BLaER1 treated with 17β-estradiol and CSF1 and Interleukin-3, amounts not matched to agents 10 nM and 100 nM (cell line): ENCODE measurements around the gene ADGRD2.

Experiments used
- H3K27ac ChIP-seq, 11 experiments: shearing (Covaris generic); formaldehyde crosslinking; 2 replicates each; pipeline ENCODE4 v1.8.1; 2022
- H3K27me3 ChIP-seq, 11 experiments: shearing (Covaris generic); formaldehyde crosslinking; 2 replicates each; pipeline ENCODE4 v1.8.1; 2022
- H3K36me3 ChIP-seq, 11 experiments: shearing (Covaris generic); formaldehyde crosslinking; 2 replicates each; pipeline ENCODE4 v1.8.1; 2022
- H3K4me1 ChIP-seq, 10 experiments: shearing (Covaris generic); formaldehyde crosslinking; 2 replicates each; pipeline ENCODE4 v1.8.1; 2022
- H3K4me2 ChIP-seq, 11 experiments: shearing (Covaris generic); formaldehyde crosslinking; 2 replicates each; pipeline ENCODE4 v1.8.1; 2022
- H3K4me3 ChIP-seq, 10 experiments: shearing (Covaris generic); formaldehyde crosslinking; 2 replicates each; pipeline ENCODE4 v1.8.1; 2022
- H3K9ac ChIP-seq, 11 experiments: shearing (Covaris generic); formaldehyde crosslinking; 2 replicates each; pipeline ENCODE4 v1.8.1; 2022
- H3K9me3 ChIP-seq, 11 experiments: shearing (Covaris generic); formaldehyde crosslinking; replicated peaks in 1 of 11; 2 replicates each; pipeline ENCODE4 v1.8.1; 2022
- H4K20me1 ChIP-seq, 11 experiments: shearing (Covaris generic); formaldehyde crosslinking; 2 replicates each; pipeline ENCODE4 v1.8.1; 2022
- Cebpa-rat ChIP-seq, 11 experiments: shearing (Covaris generic); IDR thresholded peaks; 2 replicates each; pipeline ENCODE4 v1.8.1; 2022

ADGRD2 gene

DNA sequence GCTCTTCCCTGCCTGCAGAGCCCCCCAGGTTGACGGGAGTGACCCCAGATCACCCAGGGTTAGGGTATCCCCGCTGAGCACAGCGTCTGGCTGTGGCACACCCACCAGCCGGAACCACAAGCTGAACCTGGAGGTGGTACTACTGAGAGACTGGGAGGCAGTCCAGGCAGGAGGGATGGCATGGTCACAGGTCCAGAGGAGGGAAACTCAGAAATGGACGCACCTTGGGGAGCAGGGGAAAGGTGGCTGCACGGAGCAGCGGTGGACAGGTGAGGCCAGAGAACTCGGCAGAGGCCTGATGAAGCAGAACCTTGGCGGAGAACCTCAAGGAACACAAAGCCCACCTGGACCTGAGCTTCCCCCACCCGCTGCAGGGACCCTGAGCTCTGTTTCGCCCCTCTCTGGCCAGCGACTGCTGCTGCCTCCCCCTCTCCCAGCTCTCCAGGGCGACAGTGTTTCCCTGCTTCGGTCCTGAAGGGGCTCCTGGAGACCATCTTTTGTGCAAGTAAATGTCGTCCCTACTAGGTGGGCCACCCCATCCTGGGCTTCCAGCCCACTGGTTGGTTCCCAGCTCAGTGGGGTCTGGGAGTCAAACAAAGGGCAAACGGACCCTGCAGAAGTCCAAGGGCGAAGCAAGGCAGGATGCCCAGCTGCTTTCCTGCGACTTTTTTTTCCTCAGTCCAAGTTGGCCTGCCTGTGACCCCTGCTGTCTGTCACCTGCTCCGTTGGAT lies 845 bp downstream of the ADGRD2 start:
- Histone ChIP-seq H3K27ac (no peak overlapping the region), H3K4me3 (no peak overlapping the region), H4K20me1 (no peaks in the 10 kb centered on the region; a peak in 1 of 22 replicates), H3K36me3 (no peaks in the 10 kb centered on the region), H3K27me3 (peaks cover 0 to 8% (median 0%) of the 10 kb centered on the region in 11 experiments; a peak in 1 of 22 replicates), H3K4me2 (no peak overlapping the region), H3K4me1 (no peaks in the 10 kb centered on the region), H3K9me3 (no peaks in the 10 kb centered on the region), H3K9ac (no peak overlapping the region)
- no peak for TF ChIP-seq Cebpa-rat (IDR thresholded peaks at IDR 0.05)

DNA sequence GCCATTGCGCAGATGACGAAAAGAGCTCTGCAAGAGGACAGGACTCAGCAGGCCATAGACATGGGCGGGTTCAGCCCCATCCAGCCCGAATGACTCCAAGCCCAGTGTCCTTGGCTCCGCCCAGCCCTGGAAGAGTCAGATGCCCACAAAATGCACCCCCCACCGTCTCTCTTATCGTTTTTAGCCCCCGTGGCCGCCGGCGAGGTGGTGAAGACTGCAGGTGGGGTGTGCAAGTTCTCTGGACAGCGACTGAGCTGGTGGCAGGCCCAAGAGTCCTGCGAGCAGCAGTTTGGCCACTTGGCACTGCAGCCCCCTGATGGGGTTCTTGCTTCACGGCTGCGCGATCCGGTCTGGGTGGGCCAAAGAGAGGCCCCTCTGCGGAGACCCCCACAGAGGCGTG lies 2.1 kb downstream of the ADGRD2 start:
- Histone ChIP-seq H3K9ac (no peak overlapping the region), H3K4me3 (no peak overlapping the region), H3K27ac (no peak overlapping the region), H3K4me2 (no peak overlapping the region), H3K27me3 (peaks cover 0 to 8% (median 0%) of the 10 kb centered on the region in 11 experiments; a peak in 1 of 22 replicates), H3K9me3 (no peaks in the 10 kb centered on the region), H4K20me1 (no peaks in the 10 kb centered on the region; a peak in 1 of 22 replicates), H3K36me3 (no peaks in the 10 kb centered on the region), H3K4me1 (no peaks in the 10 kb centered on the region)
- TF ChIP-seq Cebpa-rat (IDR thresholded peaks at IDR 0.05), result no peak

DNA sequence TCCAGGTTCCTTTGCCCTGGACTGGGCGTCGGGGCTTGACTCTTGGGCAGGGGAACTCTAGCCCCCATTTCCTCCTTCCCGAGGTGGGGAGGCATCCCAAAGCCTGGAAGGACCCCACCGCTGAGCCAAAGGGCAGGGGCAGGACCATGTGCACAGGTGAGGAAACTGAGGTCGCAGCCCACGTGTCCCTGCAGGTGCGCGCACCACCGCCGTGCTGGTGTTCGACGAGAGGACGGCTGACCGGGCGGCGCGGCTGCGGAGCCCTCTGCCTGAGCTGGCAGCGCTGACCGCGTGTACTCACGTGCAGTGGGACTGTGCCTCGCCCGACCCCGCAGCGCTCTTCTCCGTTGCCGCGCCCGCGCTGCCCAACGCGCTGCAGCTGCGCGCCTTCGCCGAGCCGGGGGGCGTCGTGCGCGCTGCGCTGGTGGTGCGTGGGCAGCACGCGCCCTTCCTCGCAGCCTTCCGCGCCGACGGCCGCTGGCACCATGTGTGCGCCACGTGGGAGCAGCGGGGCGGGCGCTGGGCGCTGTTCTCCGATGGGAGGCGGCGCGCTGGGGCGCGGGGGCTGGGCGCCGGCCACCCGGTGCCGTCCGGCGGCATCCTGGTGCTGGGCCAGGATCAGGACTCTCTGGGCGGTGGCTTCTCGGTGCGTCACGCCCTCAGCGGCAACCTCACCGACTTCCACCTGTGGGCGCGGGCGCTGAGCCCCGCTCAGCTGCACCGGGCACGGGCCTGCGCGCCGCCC lies 2.8 kb downstream of the ADGRD2 start:
- H3K27me3 ChIP-seq, result peaks cover 0 to 8% (median 0%) of the 10 kb centered on the region in 11 experiments; a peak in 1 of 22 replicates
- no peak overlapping the region for H3K27ac ChIP-seq
- H4K20me1 ChIP-seq, result no peaks in the 10 kb centered on the region; a peak in 1 of 22 replicates
- no peak overlapping the region for H3K4me2 ChIP-seq
- no peaks in the 10 kb centered on the region for H3K4me1 ChIP-seq
- no peaks in the 10 kb centered on the region for H3K36me3 ChIP-seq
- no peak for TF ChIP-seq Cebpa-rat (IDR thresholded peaks at IDR 0.05)
- H3K9me3 ChIP-seq, result no peaks in the 10 kb centered on the region
- no peak overlapping the region for H3K4me3 ChIP-seq
- H3K9ac ChIP-seq, result no peak overlapping the region

DNA sequence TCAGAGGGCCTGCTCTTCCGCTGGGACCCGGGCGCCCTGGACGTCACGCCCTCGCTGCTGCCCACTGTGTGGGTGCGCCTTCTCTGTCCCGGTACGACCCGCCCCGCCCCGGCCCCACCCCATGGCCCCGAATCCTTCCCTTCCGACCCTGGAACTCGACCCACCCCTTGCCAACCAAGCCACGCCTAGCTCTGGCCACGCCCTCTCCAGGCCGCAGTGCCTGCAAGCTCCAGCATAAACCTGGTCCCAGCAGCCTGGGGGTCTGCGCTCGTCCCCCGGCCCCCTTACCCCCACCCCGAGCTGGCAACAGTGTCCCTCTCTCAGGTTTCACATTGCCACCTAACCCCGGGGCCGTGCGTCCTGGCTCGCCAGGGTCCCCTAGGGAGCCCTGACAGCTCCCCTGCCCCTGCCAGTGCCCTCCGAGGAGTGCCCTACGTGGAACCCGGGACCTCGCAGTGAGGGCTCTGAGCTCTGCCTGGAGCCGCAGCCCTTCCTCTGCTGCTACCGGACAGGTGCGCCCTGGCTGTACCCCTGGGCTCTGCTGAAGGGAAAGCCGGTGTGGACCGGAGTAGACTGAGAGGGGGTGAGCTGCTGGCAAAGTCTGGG lies 3.4 kb downstream of the ADGRD2 start:
- Histone ChIP-seq H3K4me3 (no peak overlapping the region), H3K27ac (no peak overlapping the region), H3K9me3 (no peaks in the 10 kb centered on the region), H3K9ac (no peak overlapping the region), H3K4me1 (no peaks in the 10 kb centered on the region), H3K36me3 (no peaks in the 10 kb centered on the region), H4K20me1 (no peaks in the 10 kb centered on the region; a peak in 1 of 22 replicates), H3K27me3 (peaks cover 0 to 8% (median 0%) of the 10 kb centered on the region in 11 experiments; a peak in 1 of 22 replicates), H3K4me2 (no peak overlapping the region)
- TF ChIP-seq Cebpa-rat (IDR thresholded peaks at IDR 0.05), result no peak

DNA sequence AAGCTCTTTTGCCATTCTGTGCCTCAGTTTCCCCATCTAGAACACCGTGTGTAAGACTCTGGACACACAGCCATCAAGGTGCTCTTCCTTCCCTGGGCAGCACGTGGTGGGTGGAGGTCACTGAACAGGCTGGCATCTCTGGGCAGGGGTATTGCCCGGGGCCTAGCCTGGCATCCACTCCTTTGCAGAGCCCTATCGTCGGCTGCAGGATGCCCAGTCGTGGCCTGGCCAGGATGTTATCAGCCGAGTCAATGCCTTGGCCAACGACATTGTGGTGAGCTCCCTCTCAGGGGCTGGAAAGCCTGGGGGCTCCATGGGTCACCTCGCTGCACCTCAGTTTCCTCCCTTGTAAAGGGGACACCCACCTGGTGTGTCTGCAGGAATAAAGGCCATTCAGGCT lies 4.0 kb downstream of the ADGRD2 start:
- TF ChIP-seq Cebpa-rat (IDR thresholded peaks at IDR 0.05), result no peak
- peaks cover 0 to 8% (median 0%) of the 10 kb centered on the region in 11 experiments; a peak in 1 of 22 replicates for H3K27me3 ChIP-seq
- no peak overlapping the region for H3K4me3 ChIP-seq

DNA sequence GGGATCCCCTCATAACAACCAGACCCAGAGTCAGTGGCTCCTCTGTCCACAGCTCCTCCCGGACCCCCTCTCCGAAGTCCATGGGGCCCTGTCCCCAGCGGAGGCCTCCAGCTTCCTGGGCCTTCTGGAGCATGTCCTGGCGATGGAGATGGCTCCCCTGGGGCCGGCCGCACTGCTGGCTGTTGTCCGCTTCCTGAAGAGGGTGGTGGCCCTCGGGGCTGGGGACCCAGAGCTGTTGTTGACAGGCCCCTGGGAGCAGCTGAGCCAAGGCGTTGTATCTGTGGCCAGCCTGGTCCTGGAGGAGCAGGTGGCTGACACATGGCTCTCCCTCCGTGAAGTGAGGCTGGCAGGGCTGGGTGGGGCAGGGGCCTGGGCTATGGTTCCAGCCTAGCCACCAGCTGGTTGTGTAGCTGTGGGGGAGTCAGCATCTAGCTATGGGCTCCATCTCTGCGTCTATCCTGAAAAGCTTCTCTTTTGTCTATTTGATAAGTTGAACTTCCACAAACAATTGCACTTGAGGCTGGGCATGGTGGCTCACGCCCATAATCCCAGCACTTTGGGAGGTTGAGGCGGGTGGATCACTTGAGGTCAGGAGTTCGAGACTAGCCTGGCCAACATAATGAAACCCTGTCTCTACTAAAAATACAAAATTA lies 4.7 kb downstream of the ADGRD2 start:
- Histone ChIP-seq H4K20me1 (no peaks in the 10 kb centered on the region; a peak in 1 of 22 replicates), H3K4me3 (no peak overlapping the region), H3K27me3 (peaks cover 0 to 8% (median 0%) of the 10 kb centered on the region in 11 experiments; a peak in 1 of 22 replicates), H3K27ac (no peak overlapping the region), H3K4me1 (no peaks in the 10 kb centered on the region), H3K9ac (no peak overlapping the region), H3K9me3 (no peaks in the 10 kb centered on the region), H3K36me3 (no peaks in the 10 kb centered on the region), H3K4me2 (no peak overlapping the region)
- TF ChIP-seq Cebpa-rat (IDR thresholded peaks at IDR 0.05), result no peak

More for the DNA sequence above, 4.0 kb downstream of the ADGRD2 start:
- Histone ChIP-seq H3K4me1 (no peaks in the 10 kb centered on the region), H3K9ac (no peak overlapping the region), H3K9me3 (no peaks in the 10 kb centered on the region), H3K27ac (no peak overlapping the region), H3K4me2 (no peak overlapping the region), H3K36me3 (no peaks in the 10 kb centered on the region), H4K20me1 (no peaks in the 10 kb centered on the region; a peak in 1 of 22 replicates)

DNA sequence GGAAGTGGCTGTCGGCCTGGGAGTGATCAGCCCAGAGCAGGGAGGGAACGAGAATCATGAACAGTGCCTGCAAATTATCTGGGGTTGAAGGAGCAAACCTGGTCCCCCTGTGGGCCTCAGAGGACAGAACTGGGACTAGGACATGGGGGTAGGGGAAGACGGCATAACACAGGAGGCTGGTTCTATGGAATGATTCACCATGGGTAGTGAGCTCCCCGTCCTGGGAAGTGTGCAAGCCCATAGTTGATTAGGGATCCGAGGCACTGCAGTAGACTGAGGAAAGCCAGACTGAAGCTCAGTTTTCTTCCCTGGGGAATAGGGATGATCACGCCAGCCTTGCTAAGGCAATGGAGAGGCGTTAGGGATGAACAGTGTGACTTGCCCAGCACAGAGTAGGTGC lies 5.6 kb downstream of the ADGRD2 start:
- H4K20me1 ChIP-seq, result no peaks in the 10 kb centered on the region; a peak in 1 of 22 replicates
- H3K27me3 ChIP-seq, result peaks cover 0 to 6% (median 0%) of the 10 kb centered on the region in 11 experiments; a peak in 1 of 22 replicates
- H3K4me2 ChIP-seq, result no peak overlapping the region
- no peak overlapping the region for H3K27ac ChIP-seq
- no peaks in the 10 kb centered on the region for H3K4me1 ChIP-seq
- no peak for TF ChIP-seq Cebpa-rat (IDR thresholded peaks at IDR 0.05)
- H3K9me3 ChIP-seq, result no peaks in the 10 kb centered on the region
- no peaks in the 10 kb centered on the region for H3K36me3 ChIP-seq
- H3K4me3 ChIP-seq, result no peak overlapping the region
- H3K9ac ChIP-seq, result no peak overlapping the region

DNA sequence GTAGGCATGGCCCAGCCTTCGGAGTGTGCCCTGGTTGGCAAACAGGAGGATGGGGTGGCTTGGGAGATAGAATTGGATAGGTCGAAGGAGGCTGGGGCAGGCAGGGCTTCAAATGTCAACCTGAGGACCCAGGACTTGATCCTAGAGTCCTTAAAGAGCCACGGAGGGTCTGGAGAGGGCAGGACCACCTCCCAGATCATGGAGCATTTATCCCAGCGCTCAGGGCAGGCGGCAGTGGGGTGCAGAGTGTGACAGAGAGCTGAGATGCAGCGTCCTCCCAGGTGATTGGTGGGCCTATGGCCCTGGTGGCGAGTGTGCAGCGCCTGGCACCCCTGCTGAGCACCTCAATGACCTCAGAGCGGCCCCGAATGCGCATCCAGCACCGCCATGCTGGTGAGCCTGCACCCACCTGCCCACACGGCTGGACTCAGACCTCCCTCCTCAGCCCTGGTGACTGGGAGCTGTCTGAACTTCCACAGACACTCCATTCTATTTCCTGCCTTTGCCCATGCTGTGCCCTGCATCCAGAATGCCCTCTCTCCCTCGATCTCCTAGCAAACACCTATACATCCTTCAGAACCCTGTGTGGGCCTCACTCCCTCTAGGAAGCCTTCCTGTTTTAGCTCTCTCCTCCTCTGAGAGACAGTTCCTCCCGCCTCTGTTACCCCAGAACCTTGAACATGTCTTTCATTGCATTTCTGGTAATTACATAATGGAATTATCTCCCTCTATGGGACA lies 6.3 kb downstream of the ADGRD2 start:
- Histone ChIP-seq H3K4me1 (no peaks in the 10 kb centered on the region), H3K4me3 (no peak overlapping the region), H4K20me1 (no peaks in the 10 kb centered on the region; a peak in 1 of 22 replicates), H3K9ac (no peak overlapping the region), H3K4me2 (no peak overlapping the region), H3K27ac (no peak overlapping the region), H3K27me3 (no peaks in the 10 kb centered on the region), H3K36me3 (no peaks in the 10 kb centered on the region), H3K9me3 (no peaks in the 10 kb centered on the region)
- no peak for TF ChIP-seq Cebpa-rat (IDR thresholded peaks at IDR 0.05)
